HEK293 (cell line): ENCODE data around the gene HLA-DPA1.
A peak's percentile ranks its signal among the peaks of the same experiment; 100 is the strongest.

ENCODE experiments used
- EGR2 ChIP-seq: fragments of 450-650 bp; formaldehyde crosslinking; IDR thresholded peaks from 2 replicates; pipeline ENCODE4 v1.5.1; 2016; ENCODE audit warnings: low read depth, missing biosample characterization, missing genetic modification characterization
- REPIN1 ChIP-seq: fragments of 450-650 bp; formaldehyde crosslinking; IDR thresholded peaks from 2 replicates; pipeline ENCODE4 v1.5.1; 2017; ENCODE audit warnings: missing biosample characterization, missing genetic modification characterization, low read depth
- REST ChIP-seq: fragments of 450-650 bp; formaldehyde crosslinking; IDR thresholded peaks from 2 replicates; pipeline ENCODE4 v1.5.1; 2016; ENCODE audit warnings: missing biosample characterization, missing genetic modification characterization
- TRIM28 ChIP-seq: IDR thresholded peaks from 2 replicates; pipeline ENCODE4 v1.6.1; 2011; ENCODE audit warnings: low read length, control low read depth, borderline replicate concordance
- ZBTB8A ChIP-seq: fragments of 450-650 bp; formaldehyde crosslinking; IDR thresholded peaks from 2 replicates; pipeline ENCODE4 v1.5.1; 2016; ENCODE audit warnings: missing biosample characterization, missing genetic modification characterization
- ZNF121 ChIP-seq: fragments of 450-650 bp; formaldehyde crosslinking; IDR thresholded peaks from 2 replicates; pipeline ENCODE4 v1.5.1; 2016; ENCODE audit warnings: missing biosample characterization, missing genetic modification characterization
- ZNF140 ChIP-seq: fragments of 450-650 bp; formaldehyde crosslinking; IDR thresholded peaks from 2 replicates; pipeline ENCODE4 v1.5.1; 2016; ENCODE audit warnings: missing biosample characterization, missing genetic modification characterization
- ZNF423 ChIP-seq: fragments of 450-650 bp; formaldehyde crosslinking; IDR thresholded peaks from 2 replicates; pipeline ENCODE4 v1.5.1; 2016; ENCODE audit warnings: missing biosample characterization, missing genetic modification characterization
- ZNF514 ChIP-seq: fragments of 450-650 bp; formaldehyde crosslinking; IDR thresholded peaks from 2 replicates; pipeline ENCODE4 v1.5.1; 2016; ENCODE audit warnings: missing biosample characterization, missing genetic modification characterization
- ZNF610 ChIP-seq: fragments of 450-650 bp; formaldehyde crosslinking; IDR thresholded peaks from 2 replicates; pipeline ENCODE4 v1.5.1; 2016; ENCODE audit warnings: missing biosample characterization, missing genetic modification characterization, borderline replicate concordance
- TF ChIP-seq, protein P1 (sequence below): fragments of 450-650 bp; formaldehyde crosslinking; IDR thresholded peaks from 2 replicates; pipeline ENCODE4 v1.5.1; 2016; ENCODE audit warnings: missing biosample characterization, missing genetic modification characterization
- TF ChIP-seq, protein P2 (sequence below): fragments of 450-650 bp; formaldehyde crosslinking; IDR thresholded peaks from 2 replicates; pipeline ENCODE4 v1.5.1; 2016; ENCODE audit warnings: missing biosample characterization, missing genetic modification characterization

GRCh38 chr6:33081098-33081824 is 7.8 kb upstream of the HLA-DPA1 start:
- TF ChIP-seq ZBTB8A (tag by site-specific recombination) = no peak
- TF ChIP-seq, protein P1, sequence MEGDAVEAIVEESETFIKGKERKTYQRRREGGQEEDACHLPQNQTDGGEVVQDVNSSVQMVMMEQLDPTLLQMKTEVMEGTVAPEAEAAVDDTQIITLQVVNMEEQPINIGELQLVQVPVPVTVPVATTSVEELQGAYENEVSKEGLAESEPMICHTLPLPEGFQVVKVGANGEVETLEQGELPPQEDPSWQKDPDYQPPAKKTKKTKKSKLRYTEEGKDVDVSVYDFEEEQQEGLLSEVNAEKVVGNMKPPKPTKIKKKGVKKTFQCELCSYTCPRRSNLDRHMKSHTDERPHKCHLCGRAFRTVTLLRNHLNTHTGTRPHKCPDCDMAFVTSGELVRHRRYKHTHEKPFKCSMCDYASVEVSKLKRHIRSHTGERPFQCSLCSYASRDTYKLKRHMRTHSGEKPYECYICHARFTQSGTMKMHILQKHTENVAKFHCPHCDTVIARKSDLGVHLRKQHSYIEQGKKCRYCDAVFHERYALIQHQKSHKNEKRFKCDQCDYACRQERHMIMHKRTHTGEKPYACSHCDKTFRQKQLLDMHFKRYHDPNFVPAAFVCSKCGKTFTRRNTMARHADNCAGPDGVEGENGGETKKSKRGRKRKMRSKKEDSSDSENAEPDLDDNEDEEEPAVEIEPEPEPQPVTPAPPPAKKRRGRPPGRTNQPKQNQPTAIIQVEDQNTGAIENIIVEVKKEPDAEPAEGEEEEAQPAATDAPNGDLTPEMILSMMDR (tag by site-specific recombination) = no peak
- no peak for TF ChIP-seq TRIM28
- no peak for TF ChIP-seq REPIN1
- no peak for TF ChIP-seq EGR2 (tag by site-specific recombination)
- TF ChIP-seq ZNF140 = no peak
- no peak for TF ChIP-seq ZNF121 (tag by site-specific recombination)
- TF ChIP-seq, protein P2, sequence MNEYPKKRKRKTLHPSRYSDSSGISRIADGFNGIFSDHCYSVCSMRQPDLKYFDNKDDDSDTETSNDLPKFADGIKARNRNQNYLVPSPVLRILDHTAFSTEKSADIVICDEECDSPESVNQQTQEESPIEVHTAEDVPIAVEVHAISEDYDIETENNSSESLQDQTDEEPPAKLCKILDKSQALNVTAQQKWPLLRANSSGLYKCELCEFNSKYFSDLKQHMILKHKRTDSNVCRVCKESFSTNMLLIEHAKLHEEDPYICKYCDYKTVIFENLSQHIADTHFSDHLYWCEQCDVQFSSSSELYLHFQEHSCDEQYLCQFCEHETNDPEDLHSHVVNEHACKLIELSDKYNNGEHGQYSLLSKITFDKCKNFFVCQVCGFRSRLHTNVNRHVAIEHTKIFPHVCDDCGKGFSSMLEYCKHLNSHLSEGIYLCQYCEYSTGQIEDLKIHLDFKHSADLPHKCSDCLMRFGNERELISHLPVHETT (tag by site-specific recombination) = no peak
- peak; percentile 52 for TF ChIP-seq REST
- no peak for TF ChIP-seq ZNF423 (tag by site-specific recombination)
- TF ChIP-seq ZNF514 = no peak
- no peak for TF ChIP-seq ZNF610
